Measurements from ENCODE around the gene MRPL2. TPM values are rescaled to one million over a fixed set of nuclear protein-coding genes. Genes with fewer than 3 reads are reported as not detected.
A peak's percentile ranks its signal among the peaks of the same experiment; 100 is the strongest.

Gene MRPL2
- total RNA-seq, 1 donor from 2014 or later: 16.9 TPM

- no peak for TF ChIP-seq CTCF (conservative IDR thresholded peaks at IDR 0.05; ENCODE audit: low read depth, low read length)
- H3K4me3 ChIP-seq (ENCODE audit: low read depth, low read length): no peak overlapping the region
- no peak for DNase-seq (ENCODE audit: low read depth)
Observed at GRCh38 chr6:43032326-43032725, 26.9 kb downstream of the MRPL2 start.

- TF ChIP-seq CTCF (conservative IDR thresholded peaks at IDR 0.05; ENCODE audit: low read depth, low read length): no peak
- H3K4me3 ChIP-seq (ENCODE audit: low read depth, low read length): no peak overlapping the region
- DNase-seq (ENCODE audit: low read depth): no peak
Observed at GRCh38 chr6:43029120-43029519, 30.1 kb downstream of the MRPL2 start.

- H3K4me3 ChIP-seq (ENCODE audit: low read depth, low read length): no peak overlapping the region
- DNase-seq (ENCODE audit: low read depth): no peak
- TF ChIP-seq CTCF (conservative IDR thresholded peaks at IDR 0.05; ENCODE audit: low read depth, low read length): no peak
Observed at GRCh38 chr6:43026365-43026764, 32.9 kb downstream of the MRPL2 start.

DNA sequence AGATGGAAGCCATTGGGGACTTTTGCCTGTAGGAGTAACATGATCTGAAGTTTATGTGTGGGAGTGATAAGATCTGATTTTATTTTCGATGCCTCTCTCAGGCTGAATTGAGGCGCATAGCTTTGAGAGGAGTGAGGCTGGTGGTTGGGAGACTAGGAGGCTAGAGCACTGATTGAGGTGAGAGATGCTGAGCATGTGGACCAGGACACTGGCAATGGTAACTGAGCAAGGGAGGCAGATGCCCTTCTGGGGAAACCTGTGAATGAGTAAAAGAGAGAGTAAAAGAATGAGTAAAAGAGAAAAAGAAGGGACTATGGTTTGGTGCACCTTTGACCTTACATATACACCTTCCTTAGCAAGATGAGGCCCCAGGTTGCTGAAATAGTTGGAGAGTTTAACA, 34.8 kb downstream of the MRPL2 start:
- no peak for DNase-seq (ENCODE audit: low read depth)
- H3K4me3 ChIP-seq (ENCODE audit: low read depth, low read length): no peak overlapping the region
- no peak for TF ChIP-seq CTCF (conservative IDR thresholded peaks at IDR 0.05; ENCODE audit: low read depth, low read length)

- peak within 1 kb of the TSS; percentile 100 for H3K4me3 ChIP-seq (ENCODE audit: low read depth, low read length)
- no peak for DNase-seq (ENCODE audit: low read depth)
- no peak for TF ChIP-seq CTCF (conservative IDR thresholded peaks at IDR 0.05; ENCODE audit: low read depth, low read length)
Observed at GRCh38 chr6:43021270-43022047, 37.8 kb downstream of the MRPL2 start, which contains the start of gene RRP36. Gene RRP36 (plus strand): TSS chr6:43021623. CDS start chr6:43021655, 32 bp downstream.

DNA sequence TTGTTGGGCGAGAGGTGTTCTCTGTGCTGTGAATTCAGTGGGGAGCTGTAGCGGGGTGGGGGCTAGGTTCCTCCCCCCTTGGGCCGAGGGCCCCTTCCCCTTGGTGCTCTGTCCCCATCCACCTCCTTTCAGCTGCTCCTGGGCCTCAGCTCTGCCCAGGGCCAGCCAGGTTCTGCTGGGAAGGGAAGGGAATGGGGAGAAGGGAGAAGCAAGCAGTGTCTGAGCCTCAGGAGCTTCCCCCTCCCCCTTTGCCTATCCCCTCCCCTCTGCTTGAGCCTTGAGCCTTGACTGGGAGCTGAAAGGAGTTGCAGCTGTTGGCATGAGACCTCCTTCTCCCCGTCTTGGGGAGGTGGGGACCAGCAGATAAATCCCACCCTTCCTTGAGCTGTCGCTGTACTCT, 38.4 kb downstream of the MRPL2 start:
- no peak for DNase-seq (ENCODE audit: low read depth)
- H3K4me3 ChIP-seq (ENCODE audit: low read depth, low read length): peak overlapping the region; percentile 100
- no peak for TF ChIP-seq CTCF (conservative IDR thresholded peaks at IDR 0.05; ENCODE audit: low read depth, low read length)
